ENCODE results near the gene CWH43.
A peak's percentile ranks its signal among the peaks of the same experiment; 100 is the strongest.

The CWH43 gene

GRCh38 chr4:48985976-48986653, at the start of gene CWH43:
Gene CWH43 (plus strand): TSS chr4:48986275. CDS start chr4:48986430, 155 bp downstream.
- no peak for DNase-seq (ENCODE audit: low read depth)
- in situ Hi-C loops (cut with HindIII; ENCODE audit: low sequenced_read_pairs), result no loop called here
- TF ChIP-seq, protein P1, sequence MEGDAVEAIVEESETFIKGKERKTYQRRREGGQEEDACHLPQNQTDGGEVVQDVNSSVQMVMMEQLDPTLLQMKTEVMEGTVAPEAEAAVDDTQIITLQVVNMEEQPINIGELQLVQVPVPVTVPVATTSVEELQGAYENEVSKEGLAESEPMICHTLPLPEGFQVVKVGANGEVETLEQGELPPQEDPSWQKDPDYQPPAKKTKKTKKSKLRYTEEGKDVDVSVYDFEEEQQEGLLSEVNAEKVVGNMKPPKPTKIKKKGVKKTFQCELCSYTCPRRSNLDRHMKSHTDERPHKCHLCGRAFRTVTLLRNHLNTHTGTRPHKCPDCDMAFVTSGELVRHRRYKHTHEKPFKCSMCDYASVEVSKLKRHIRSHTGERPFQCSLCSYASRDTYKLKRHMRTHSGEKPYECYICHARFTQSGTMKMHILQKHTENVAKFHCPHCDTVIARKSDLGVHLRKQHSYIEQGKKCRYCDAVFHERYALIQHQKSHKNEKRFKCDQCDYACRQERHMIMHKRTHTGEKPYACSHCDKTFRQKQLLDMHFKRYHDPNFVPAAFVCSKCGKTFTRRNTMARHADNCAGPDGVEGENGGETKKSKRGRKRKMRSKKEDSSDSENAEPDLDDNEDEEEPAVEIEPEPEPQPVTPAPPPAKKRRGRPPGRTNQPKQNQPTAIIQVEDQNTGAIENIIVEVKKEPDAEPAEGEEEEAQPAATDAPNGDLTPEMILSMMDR (IDR thresholded peaks at IDR 0.05; ENCODE audit: low read depth, low read length, missing control alignments), result no peak
- peak within 1 kb of the TSS; percentile 23 for H3K4me3 ChIP-seq (ENCODE audit: low read depth, low read length)

DNA sequence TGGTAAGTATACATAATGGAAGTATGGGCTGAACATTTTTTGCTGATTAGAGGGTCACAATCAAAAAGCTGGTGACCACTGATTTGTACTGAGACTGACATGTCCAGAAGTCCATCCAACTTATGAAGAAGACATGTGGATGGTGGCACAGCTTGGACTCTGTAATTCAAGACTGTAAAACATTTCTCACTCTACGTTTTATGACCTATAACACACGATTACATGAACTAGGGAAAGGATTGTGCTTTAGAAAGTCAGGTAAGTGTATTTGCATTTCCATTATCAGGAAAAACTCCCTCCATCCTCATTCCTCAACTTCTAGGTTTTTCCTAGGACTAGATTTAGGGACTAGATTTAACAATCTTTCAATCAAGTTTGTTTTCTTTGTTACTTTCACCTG, 49.0 kb upstream of the CWH43 start:
- DNase-seq (ENCODE audit: low read depth), result no peak
- no peak overlapping the region for H3K4me3 ChIP-seq (ENCODE audit: low read depth, low read length)
- TF ChIP-seq, protein P1 (IDR thresholded peaks at IDR 0.05; ENCODE audit: low read depth, low read length, missing control alignments), result no peak
- in situ Hi-C loops (cut with HindIII; ENCODE audit: low sequenced_read_pairs), result no loop called here

DNA sequence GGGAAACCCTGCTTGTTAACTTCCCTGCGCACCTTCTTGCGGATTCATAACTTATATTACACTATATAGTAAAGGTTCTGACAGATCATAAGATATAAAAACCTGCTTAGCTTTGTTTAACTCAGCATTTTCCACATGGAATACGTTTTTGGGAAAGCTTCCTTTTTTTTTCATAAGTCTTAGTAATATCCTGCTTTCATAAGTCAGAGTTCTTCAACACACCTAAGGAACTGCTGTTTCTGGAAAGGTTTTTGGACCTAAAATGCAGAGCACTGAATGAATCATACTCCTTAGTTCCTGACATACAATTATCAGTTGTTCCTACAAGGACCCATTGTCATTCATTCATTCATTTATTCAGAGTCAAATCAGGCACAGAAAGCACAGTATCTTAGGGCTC, 47.2 kb upstream of the CWH43 start:
- in situ Hi-C loops (cut with HindIII; ENCODE audit: low sequenced_read_pairs), result no loop called here
- no peak for DNase-seq (ENCODE audit: low read depth)
- TF ChIP-seq, protein P1 (IDR thresholded peaks at IDR 0.05; ENCODE audit: low read depth, low read length, missing control alignments), result no peak
- no peak overlapping the region for H3K4me3 ChIP-seq (ENCODE audit: low read depth, low read length)

- TF ChIP-seq, protein P1 (IDR thresholded peaks at IDR 0.05; ENCODE audit: low read depth, low read length, missing control alignments), result no peak
- DNase-seq (ENCODE audit: low read depth), result peak; percentile 89
- in situ Hi-C loops (cut with HindIII; ENCODE audit: low sequenced_read_pairs), result no loop called here
- H3K4me3 ChIP-seq (ENCODE audit: low read depth, low read length), result no peak overlapping the region
Observed at GRCh38 chr4:48939785-48940184, 46.3 kb upstream of the CWH43 start.

DNA sequence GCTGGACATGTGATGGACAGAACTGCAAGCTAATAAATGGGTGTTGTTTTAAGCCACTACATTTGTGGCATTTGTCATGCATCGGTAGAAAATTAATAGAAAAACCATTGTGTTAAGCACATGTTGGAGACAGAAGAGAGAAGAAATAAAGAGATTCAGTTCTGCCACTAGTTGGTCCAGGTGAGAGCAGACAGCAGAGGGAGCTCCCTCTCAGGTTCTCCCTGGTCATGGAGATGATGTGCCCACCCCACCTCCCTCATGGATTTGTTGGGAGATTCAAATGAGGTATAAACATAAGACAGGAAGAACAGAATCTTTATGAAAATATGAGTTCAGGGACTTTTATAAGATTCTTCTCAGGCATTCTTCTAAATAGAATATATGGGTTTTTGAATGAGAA, 42.7 kb upstream of the CWH43 start:
- in situ Hi-C loops (cut with HindIII; ENCODE audit: low sequenced_read_pairs), result no loop called here
- H3K4me3 ChIP-seq (ENCODE audit: low read depth, low read length), result no peak overlapping the region
- no peak for DNase-seq (ENCODE audit: low read depth)
- TF ChIP-seq, protein P1 (IDR thresholded peaks at IDR 0.05; ENCODE audit: low read depth, low read length, missing control alignments), result peak; percentile 22

DNA sequence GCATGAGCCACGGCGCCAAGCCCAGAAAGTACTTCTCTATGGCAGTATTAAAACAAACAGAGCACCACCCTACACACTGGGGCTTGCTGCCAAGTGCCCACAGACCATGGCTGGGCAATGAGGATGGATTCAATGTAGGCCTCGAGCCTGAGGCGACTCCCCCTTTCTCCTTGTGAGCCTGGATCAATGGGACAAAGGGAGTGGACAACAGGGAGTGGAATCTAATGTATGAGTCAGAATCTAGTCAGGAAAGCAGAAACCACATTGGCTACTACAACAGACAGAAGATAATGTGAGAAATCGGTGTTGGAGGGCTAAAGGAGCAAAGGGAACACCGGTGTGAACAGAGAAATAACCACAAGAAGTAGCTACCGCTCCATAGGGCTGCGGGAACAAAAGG, 41.8 kb upstream of the CWH43 start:
- DNase-seq (ENCODE audit: low read depth), result no peak
- no peak overlapping the region for H3K4me3 ChIP-seq (ENCODE audit: low read depth, low read length)
- TF ChIP-seq, protein P1 (IDR thresholded peaks at IDR 0.05; ENCODE audit: low read depth, low read length, missing control alignments), result no peak
- in situ Hi-C loops (cut with HindIII; ENCODE audit: low sequenced_read_pairs), result no loop called here

All from astrocyte of the cerebellum (primary cell).